Kidney glomerular epithelial cell (primary cell): ENCODE measurements around the gene SERPINA12.
"Not testable (repeated sequence)": the region's sequence is repeated elsewhere in the genome, so short reads cannot be mapped to it uniquely, and the experiment has no call there.

Experiments used
- DNase-seq: peaks from one replicate; lab custom pipeline; 2025; lab: John Stamatoyannopoulos, UW

The SERPINA12 gene

DNA sequence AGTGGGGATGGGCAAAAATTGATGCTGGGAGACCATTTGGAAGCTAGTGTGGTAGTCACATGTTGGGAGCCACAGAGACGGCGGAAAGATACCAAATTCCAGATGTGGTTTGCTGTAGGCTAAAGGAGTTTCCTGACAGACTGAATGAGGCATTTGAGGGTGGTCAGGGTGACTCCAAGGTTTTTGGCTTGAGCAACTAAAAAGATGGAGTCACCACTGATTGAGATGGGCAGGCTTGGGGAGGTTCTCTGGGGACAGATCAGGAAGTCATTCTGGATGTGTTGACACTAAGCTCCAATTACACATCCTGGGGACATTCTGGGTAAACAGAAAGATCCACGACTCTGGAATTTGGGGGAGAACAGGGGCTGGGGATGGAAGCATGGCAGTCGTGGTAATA lies 17.8 kb downstream of the SERPINA12 start:
- no peak for DNase-seq

DNA sequence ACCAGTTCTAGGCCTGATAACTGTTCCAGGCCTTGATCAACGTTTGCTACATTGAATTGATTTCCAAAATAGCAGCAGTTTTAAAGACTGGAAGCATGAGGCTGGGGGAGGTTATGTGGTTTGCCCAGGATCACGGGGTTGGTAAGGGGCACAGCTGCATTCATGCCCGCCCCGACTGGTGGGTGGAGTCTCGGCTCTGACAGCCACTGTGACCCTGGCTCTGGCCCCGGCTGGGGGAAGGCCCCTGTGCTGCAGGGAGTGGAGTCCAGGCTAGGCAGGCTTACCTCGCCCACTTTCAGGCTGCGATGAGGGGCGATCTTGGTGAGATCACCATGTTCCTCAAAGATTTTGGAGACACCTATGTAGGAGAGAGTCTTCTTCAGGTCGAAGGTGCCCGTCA lies 19.9 kb downstream of the SERPINA12 start:
- DNase-seq: no peak

DNA sequence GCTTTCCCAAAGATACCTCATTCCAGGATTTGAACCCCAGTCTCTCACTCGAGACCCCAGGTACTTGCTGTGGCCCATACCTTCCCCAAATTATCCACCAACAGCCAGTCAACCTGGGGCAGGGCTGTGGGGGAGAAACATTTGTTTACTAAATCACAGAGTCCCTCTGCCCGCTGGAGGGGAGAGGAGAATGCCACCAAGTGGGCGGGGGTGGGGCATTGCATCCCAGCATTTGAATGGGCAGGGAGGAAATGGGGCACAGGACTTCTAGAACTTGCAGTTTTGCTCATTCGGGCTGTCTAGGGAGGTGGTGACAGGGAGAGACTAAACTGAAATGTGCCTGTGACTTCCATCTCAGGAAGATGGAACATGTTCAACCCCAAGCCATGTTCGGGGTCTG lies 22.4 kb downstream of the SERPINA12 start:
- DNase-seq: no peak

DNA sequence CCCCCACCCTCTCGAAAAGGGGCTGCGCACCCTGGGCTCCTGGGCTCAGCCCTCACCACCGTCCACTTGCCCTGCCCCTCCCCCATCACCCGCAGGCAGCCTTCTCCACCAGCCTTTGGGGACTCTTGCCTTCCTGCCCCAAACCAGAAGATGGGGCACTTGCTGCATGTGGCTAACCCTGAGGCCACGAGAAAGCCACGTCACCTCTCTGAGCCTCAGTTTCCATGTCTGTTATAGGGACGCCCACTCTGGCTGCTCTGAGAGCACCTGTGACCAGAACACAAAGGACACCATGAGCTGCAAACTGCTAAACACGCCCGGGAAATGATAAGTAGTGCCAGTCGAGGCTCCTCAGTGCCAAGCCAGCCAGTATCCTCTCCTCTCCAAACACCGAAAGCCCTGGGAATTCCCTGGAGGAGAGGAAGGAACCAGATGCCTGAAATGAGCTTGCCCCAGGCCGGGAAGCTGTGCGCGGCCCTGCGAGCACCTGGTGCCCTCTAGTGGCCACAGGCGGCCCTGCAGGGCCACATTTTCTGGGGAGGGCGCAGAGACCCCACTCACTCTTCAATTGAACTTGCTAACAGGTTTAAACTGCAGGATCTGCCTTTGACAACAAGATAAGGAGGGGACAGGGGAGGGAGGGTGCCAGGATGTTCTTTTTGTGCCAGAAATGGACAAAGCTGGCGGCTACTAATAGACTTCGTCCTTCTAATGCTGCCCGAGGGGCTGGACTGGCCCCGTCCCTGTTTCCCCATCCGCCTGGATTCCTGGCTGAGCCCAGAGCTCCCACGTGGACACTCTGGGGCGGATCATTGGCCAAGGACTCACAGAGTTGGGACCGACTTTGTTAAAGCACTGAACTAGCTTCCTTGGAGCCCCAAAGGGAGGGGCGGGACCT lies 23.1 kb downstream of the SERPINA12 start:
- peak; percentile 60 for DNase-seq

DNA sequence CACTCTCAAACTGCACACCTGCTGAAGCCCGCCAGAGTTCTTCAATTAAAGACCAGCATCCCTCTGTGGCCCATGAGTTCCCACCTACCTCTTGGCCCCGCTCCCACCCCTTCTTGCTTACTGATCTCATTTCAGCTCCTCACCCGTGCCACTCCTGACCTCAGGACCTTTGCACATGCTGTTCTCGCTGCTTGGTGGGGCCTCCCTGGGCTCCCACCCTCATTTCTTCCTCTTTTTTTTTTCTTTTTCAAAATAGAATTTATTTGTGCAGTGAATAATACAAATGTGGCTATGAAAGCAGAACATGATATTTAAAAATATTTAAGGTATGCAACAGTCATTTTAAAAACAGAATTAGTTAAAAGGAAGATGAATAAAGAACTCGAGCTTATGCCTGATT lies 24.8 kb downstream of the SERPINA12 start:
- no peak for DNase-seq

DNA sequence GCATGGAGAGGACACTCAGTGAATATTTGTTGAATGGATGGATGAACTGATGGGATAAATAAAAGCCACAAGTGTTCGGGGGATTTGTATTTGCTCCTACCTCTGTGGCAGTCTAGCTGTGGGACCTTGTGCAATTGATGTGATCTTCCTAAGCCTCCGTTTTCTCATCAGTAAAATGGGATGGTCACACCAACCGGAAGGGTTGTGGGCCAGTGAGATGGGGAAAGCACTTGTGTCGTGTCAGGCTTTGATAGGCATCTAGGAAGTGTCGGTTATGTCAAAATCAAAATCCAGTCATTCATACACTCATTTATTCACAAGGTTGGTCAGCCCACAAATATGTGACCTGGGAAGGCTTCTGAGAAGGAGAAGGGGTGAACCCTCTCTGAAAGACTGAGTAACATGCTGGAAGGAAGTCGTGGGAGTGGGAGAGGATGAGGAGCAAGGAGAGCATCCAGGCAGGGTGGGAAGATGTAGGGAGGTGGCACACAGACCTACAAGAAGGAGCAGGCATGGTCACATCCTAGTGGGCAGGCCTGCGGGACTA lies 25.5 kb downstream of the SERPINA12 start:
- DNase-seq: peak; percentile 73

DNA sequence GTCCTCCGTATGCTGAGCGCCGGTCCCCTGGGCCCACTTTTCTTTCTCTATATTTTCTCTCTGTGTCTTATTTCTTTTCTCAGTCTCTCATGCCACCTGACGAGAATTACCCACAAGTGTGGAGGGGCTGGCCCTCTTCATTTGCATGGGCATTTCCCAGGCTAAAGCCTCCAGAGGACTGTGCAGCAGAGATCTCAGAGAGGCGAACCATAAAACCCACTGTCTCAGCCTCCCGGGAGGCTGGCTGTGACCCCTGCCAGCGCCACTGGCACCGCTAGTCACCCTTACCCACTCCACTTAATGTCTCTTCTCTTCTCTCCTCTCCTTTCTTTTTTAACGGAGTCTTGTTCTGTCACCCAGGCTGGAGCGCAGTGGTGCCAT lies 26.2 kb downstream of the SERPINA12 start:
- DNase-seq: no peak

DNA sequence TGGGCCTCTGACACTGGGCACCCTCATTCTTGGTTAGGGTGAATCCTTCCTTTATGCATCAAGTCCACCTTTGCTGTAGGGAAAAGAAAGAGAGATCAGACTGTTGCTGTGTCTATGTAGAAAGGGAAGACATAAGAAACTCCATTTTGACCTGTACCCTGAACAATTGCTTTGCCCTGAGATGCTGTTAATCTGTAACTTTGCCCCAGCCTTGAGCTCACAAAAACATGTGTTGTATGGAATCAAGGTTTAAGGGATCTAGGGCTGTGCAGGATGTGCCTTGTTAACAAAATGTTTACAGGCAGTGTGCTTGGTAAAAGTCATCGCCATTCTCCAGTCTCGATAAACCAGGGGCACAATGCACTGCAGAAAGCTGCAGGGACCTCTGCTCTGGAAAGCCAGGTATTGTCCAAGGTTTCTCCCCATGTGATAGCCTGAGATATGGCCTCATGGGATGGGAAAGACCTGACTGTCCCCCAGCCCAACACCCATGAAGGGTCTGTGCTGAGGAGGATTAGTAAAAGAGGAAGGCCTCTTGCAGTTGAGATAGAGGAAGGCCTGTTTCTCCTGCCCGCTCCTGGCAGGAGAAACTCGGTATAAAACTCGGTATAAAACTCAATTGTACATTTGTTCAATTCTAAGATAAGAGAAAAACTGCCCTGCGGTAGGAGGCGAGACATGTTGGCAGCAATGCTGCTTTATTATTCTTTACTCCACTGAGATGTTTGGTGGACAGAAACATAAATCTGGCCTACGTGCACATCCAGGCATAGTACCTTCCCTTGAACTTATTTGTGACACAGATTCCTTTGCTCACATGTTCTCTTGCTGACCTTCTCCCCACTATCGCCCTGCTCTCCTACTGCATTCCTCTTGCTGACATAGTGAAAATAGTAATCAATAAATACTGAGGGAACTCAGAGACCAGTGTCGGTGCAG lies 26.9 kb downstream of the SERPINA12 start:
- not testable (repeated sequence) for DNase-seq

DNA sequence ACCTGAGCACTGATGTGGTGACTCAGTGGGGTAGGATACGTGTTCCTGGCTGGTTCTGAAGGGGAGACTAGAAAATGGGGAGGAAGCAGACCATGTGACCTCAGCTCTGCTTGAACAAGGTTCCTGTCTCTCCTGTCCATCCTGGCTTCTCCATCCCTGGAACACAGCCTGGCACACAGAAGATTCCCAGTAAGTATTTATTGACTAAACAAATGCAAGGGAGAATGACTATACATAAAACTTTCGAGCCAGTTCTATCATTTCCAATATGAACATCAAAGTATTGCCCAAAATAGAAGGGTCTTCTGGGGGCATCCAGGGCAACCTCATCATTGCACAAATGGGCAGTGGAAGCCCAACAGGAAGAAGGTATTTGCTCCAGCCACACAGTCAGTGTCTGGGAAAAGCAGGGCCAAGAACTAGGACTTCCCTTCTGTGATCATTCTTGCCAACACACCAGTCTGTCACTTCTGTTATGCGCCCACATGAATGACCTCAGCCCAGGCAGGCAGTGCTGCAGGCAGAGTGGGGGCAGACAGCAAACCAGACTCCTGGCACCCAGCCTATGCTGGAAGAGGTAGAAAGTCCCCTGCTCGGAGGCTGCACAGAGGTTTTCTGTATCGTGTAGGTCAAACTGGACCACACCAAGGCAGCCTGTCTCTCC lies 27.7 kb downstream of the SERPINA12 start:
- DNase-seq: peak; percentile 78

DNA sequence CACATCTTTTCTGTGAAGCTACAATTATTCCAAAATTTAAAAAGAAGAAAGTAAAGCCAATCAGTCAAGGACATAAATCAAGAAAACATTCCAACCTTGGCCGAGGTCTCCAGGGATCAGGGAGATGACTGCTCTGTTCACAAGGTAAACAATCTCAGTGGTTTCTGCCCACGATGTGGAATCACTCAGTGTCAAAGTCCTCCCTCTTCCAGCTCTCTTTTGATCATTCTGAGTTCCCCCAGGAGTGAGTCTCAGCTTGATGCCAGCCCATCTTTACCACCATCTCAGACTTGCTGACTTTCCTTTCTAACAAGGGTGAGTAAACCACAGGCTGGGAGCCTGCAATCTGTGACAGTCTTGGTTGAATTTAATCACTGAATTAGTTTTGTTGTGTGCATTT lies 28.5 kb downstream of the SERPINA12 start:
- DNase-seq: peak; percentile 92

DNA sequence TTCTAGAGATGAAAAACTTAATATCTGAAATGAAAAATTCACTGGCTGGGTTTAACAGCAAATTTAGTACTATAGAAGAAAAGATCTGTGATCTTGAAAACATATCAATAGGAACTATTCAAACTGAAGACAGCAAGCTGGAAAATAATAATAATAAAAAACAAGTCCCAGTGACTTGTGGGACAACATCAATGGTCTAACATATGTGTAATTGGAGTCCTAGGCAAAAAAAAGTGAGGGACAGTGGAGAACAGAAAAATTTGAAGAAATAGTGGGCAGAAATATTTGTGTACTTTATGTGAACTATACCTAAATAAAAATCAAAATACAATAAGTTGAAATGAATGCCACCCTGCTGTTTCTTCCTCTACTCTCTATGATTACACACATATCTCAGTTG lies 30.8 kb downstream of the SERPINA12 start:
- DNase-seq: no peak

DNA sequence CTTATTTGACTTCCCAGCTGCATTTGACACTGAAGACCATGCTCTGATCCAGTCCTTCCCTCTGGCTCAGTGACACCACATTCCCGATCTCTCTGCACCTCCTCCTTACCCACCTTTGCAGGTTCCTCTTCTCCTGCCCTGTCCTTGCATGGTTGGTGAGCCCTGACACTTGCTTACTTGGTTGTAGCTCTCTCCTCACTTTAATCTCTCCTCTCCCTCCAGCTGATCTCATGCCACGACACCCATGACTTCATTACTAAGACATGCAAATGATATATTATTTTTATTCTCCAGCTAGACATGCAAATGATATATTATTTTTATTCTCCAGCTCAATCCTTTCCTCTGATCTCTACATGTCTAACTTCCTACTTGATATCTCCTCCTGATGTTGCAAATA lies 33.2 kb downstream of the SERPINA12 start, which contains the start of gene SERPINA9:
Gene SERPINA9 (minus strand): TSS at position 175 of the 400 bp plus-strand sequence. CDS start 6,357 bp downstream, outside the sequence.
- DNase-seq: no peak

DNA sequence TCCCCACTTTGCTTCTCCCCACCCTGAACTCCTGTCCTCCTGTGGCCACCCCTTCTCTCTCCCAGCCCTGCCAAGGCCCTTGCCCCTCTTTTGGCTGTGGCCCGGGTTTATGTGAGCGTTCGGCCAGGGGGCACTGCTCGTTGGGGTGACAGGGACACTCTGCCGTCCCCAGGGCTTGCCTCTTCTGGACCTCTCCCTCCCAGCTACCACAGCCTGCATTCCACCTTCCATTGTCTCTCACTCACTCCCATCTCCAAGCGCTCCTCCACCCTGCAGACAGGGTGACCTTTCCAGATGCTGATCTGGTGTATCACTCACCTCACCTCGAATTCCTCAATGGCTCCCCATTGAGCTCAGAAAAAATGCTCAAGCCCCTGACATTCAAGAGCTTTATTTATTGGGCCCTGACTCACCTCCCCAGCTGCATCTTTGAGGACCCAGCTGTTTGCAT lies 34.7 kb downstream of the SERPINA12 start:
- peak; percentile 23 for DNase-seq

DNA sequence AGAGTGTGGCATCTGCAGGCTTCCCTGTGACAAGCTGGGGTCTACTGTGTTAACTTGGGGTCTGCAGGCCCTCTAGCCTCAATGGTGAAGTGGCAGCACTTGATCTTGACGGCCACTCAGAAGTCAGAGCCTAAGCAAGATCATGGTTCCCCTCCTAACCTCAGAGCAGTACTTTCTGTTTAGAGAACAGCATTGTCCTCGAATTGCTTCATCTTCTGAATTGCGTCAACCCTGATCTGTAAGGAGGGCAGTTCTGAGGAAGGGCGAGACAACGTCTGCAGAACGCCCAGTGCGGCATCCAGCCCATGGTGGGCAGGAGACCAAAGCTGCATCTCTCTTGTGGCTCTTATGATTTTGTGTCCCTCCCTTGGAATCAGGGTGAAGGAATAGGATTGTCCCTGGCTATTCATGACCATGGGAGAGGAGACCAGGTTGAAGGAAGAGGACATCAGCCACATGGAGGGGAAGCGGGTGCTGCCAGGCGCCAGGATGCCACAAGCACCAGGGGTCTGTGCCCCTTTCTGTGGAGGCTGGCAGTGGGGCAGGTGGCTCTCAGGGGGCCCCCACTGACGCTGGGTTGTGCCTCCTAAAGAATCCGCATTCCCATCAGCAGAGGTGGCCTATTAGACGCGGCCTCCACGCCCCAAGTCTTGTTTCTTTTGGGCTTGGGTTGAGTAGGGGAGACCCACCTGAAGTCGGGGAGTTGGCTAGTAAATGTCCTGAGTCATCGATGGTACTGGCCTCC lies 35.4 kb downstream of the SERPINA12 start:
- no peak for DNase-seq

DNA sequence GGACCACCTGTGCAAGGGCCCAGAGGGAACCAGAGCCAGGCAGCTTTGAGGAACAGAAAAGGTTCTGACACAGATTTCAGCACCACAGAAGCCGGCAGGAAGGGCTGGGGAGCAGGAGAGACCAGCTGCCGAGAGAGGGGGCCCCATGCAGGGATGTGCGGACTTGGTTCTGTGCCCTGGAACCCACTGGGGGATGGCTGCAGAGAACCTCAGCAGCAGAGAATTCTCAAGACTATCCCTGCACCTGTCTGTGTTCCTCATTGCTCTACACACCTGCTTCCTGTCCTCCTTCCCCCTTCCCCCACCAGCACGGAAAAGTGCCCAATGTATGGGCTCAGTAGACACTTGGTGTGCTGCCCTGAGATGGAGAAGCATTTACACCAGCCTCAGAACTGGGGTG lies 36.4 kb downstream of the SERPINA12 start:
- DNase-seq: no peak

DNA sequence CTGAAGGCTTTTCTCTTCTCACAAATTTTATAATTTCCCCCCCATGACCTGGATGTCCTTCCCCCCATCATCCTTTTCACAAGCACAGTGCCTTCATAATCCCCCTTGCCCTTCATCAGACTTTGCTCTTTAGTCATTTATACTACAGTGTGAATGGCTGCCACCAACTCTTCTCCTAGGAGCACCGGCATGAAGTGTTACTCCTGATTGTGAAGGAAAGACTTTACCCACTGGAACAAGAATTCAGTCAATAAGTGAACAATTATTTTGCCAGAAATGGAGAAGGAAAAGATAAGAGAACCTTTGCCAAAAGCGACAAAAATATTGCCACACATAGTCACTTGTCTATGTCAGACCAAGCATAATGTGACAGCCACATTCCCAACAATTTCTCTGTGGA lies 38.2 kb downstream of the SERPINA12 start:
- DNase-seq: no peak

DNA sequence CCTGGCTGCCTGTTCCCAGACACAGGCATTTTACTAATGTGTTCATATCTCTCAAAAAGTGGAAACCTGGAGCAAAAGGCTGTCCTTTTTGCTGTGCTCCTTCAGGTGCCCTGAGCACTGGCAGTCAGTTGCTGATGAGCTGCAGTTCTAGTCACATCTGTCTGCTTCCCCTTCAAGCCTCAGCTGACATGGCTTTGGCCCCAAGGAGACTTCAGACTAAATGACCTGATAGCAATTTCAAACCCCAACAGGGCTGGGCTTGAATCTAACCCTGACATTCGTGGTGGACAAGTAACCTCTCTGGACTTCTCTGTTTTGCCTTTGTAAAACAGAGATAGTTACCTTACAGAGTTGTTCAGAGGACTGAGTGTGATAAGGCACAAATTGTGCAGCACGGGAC lies 39.0 kb downstream of the SERPINA12 start:
- no peak for DNase-seq

DNA sequence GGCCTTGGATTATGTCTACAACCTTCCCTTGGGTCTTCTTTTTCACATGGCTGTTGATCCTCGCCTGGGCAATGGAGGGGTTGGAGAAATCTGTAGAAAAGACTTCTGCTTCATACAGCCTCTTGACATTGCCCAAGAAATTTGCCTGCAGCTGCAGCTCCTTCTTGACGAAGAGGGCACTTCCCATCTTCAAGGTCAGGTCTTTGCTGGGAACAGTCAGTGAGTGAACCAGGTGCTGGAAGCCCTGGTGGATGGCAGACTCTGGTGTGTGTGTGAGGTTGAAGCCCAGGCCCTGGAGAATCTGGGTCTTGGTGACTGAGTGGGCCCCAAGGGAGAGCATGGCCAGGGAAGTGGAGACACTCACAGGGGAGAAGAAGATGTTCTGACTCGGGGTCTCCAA lies 40.0 kb downstream of the SERPINA12 start:
- no peak for DNase-seq

DNA sequence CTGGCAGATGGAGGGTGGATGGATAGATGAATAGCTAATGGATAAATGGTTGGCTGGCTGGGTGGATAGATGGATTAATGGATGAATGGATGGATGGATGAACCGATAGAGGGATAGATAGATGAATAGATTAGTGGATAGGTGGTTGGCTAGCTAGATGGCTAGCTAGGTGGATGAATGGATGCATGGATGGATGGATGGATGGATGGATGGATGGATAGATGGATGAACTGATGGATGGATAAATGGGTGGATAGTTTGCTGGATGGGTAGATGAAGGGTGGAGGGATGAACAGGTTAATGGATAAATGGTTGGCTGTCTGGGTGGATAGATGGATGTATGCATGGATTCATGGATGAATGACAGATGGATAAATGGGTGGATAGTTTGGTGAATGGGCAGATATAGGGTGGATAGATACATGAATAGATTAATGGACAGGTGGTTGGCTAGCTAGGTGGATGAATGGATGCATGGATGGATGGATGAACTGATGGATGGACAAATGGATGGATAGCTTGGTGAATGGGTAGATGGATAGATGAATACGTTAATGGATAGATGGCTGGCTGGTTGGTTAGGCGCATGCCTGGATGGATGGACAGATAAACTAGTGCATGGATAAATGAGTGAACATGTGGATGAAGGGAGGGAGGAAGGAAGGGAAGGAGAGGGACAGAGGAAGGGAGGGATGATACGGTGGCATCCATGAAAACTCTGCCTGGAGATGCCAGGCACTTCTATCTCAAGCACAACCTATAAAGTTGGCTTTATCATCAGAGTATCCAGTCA lies 41.3 kb downstream of the SERPINA12 start:
- no peak for DNase-seq

DNA sequence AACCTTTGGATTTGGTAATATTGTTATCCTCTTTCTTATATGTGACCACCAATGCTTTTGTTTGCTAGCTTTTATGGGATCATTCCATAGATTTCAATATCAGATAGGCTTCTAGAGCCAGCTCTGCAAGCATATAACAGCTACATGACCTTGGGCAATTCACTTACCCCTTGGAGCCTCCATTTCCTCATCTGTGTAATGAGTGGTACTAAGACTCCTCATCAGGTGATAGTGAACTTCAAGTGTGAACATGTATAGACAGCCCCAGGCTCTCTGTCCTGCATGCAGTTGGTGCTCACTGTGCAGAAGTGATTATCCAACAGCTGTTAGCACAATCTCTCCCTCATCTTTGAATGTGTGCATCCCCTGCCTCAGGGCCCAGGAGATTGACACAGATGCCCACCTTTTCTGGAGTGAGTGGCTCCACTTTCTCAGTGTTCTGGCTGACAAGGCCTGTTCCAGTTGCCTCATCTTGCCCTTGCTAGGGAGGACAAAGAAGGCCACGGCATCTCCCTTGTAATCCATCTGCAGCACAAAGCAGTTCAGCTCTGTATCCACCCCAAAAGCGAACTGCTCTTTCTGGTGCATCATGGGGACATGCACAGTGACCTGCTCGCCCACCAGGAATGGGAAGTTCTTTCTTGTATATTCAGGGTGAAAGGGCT lies 42.4 kb downstream of the SERPINA12 start:
- no peak for DNase-seq
